HepG2 (cell line): ENCODE data around the gene MBTD1. TPM values are rescaled to one million over a fixed set of nuclear protein-coding genes. Genes with fewer than 3 reads are reported as not detected.

Experiments used
- GPN1 ChIP-seq: sonication (generic); formaldehyde crosslinking; IDR thresholded peaks from 2 replicates; pipeline ENCODE4 v1.5.1; 2020; ENCODE audit warnings: missing genetic modification reagents, borderline replicate concordance
- HOXD1 ChIP-seq: sonication (generic); formaldehyde crosslinking; IDR thresholded peaks from 2 replicates; pipeline ENCODE4 v1.5.0; 2020; ENCODE audit warnings: missing genetic modification reagents
- KLF13 ChIP-seq: sonication (generic); formaldehyde crosslinking; IDR thresholded peaks from 2 replicates; pipeline ENCODE4 v1.4.0; 2020; ENCODE audit warnings: mild to moderate bottlenecking, missing genetic modification reagents
- NRL ChIP-seq: sonication (generic); formaldehyde crosslinking; IDR thresholded peaks from 2 replicates; pipeline ENCODE4 v1.5.0; 2020; ENCODE audit warnings: missing genetic modification reagents, mild to moderate bottlenecking, moderate library complexity, borderline replicate concordance
- PAX8 ChIP-seq: sonication (generic); formaldehyde crosslinking; IDR thresholded peaks from 2 replicates; pipeline ENCODE4 v1.8.0; 2022; ENCODE audit warnings: mild to moderate bottlenecking, missing genetic modification reagents, borderline replicate concordance
- RXRB ChIP-seq: IDR thresholded peaks from 2 replicates; pipeline ENCODE4 v1.6.1; 2016; ENCODE audit warnings: borderline replicate concordance, missing genetic modification reagents, missing compliant biosample characterization
- YEATS2 ChIP-seq: sonication (generic); formaldehyde crosslinking; IDR thresholded peaks from 2 replicates; pipeline ENCODE4 v1.4.0; 2020; ENCODE audit warnings: missing genetic modification reagents, borderline replicate concordance
- ZFP90 ChIP-seq: sonication (generic); formaldehyde crosslinking; IDR thresholded peaks from 2 replicates; pipeline ENCODE4 v1.8.0; 2022; ENCODE audit warnings: missing genetic modification reagents, mild to moderate bottlenecking, inconsistent platforms, borderline replicate concordance
- ZNF263 ChIP-seq: sonication (generic); formaldehyde crosslinking; IDR thresholded peaks from 2 replicates; pipeline ENCODE4 v1.4.0; 2020; ENCODE audit warnings: missing genetic modification reagents
- ZNF589 ChIP-seq: sonication (generic); formaldehyde crosslinking; conservative IDR thresholded peaks from 2 replicates; pipeline ENCODE4 v1.8.0; 2022; ENCODE audit warnings: mild to moderate bottlenecking, moderate library complexity, missing genetic modification reagents
- polyA plus RNA-seq, 8 experiments: library from polyadenylated mRNA; depleted of rRNA in 3 of 8; stranded (reverse) in 7 of 8; unstranded in 1 of 8; fragments of >200 nt; fragmentation: Illumina TruSeq in 4 of 8; extraction: Trizol in 4 of 8; gene quantifications; 2 replicates each; pipeline versions ENCODE4 v1.2.1 to v1.2.3, GENCODE V29; 2011 to 2016; ENCODE audit warnings: low read depth in 4 of 8, missing spikeins in 1 of 8, mixed read lengths in 1 of 8; ENCODE audit not compliant: insufficient read depth in 1 of 8
- total RNA-seq, 5 experiments: library from RNA; depleted of rRNA; stranded (reverse); fragments of >200 nt; fragmentation: Illumina TruSeq; extraction: Trizol; gene quantifications; 2 replicates each; pipeline ENCODE4 v1.2.3, GENCODE V29; 2016; ENCODE audit warnings: low read depth in 1 of 5
- TF ChIP-seq, protein P1 (sequence below), 2 experiments: sonication (generic) in 1 of 2; formaldehyde crosslinking in 1 of 2; IDR thresholded peaks; 2 replicates each; pipeline versions ENCODE4 v1.6.1 to v1.9.0; 2014 to 2022; ENCODE audit warnings: antibody characterized with exemption in 1 of 2, borderline replicate concordance in 1 of 2, inconsistent platforms in 1 of 2, low read depth in 1 of 2, missing genetic modification reagents in 1 of 2
- TF ChIP-seq, protein P2 (sequence below): sonication (generic); formaldehyde crosslinking; IDR thresholded peaks from 2 replicates; pipeline ENCODE4 v1.8.1; 2023; ENCODE audit warnings: missing genetic modification reagents, mild to moderate bottlenecking, borderline replicate concordance
- TF ChIP-seq, protein P3 (sequence below): sonication (generic); formaldehyde crosslinking; IDR thresholded peaks from 2 replicates; pipeline ENCODE4 v1.9.0; 2021; ENCODE audit warnings: missing genetic modification reagents, borderline replicate concordance
- TF ChIP-seq, protein P4 (sequence below): sonication (generic); formaldehyde crosslinking; IDR thresholded peaks from 2 replicates; pipeline ENCODE4 v1.4.0; 2020; ENCODE audit warnings: missing genetic modification reagents, borderline replicate concordance

MBTD1 gene
- total and polyA plus RNA-seq, 2 of the 13 experiments (the other 11 are each of a cell fraction or from before 2014, with no cell fraction given): 20.9 TPM

DNA sequence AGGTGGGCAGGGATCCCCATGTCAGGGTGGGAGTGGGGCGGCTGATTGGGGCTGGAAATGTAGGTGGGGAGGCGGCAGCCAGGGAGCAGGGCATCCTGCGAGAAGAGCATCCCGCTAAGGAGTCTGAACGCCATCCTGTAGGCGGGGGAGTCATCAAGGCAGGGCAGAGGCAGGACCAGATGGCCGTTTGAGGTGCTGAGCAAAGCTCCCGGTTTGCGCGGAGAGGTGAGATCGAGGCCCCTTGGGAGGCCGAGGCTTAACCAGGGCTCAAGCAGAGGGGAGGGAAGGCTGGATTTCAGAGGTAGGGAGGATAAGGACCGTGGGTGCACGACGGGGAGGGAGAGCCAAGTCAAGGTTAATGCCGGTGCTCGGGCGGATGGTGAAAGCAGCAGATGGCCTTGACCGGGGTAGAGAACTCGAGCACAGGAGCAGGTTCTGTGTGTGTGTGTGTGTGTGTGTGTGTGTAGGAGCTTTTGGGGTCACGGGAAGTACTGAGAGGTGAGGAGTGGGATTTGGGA, 94.1 kb downstream of the MBTD1 start (continued):
- TF ChIP-seq, protein P1, sequence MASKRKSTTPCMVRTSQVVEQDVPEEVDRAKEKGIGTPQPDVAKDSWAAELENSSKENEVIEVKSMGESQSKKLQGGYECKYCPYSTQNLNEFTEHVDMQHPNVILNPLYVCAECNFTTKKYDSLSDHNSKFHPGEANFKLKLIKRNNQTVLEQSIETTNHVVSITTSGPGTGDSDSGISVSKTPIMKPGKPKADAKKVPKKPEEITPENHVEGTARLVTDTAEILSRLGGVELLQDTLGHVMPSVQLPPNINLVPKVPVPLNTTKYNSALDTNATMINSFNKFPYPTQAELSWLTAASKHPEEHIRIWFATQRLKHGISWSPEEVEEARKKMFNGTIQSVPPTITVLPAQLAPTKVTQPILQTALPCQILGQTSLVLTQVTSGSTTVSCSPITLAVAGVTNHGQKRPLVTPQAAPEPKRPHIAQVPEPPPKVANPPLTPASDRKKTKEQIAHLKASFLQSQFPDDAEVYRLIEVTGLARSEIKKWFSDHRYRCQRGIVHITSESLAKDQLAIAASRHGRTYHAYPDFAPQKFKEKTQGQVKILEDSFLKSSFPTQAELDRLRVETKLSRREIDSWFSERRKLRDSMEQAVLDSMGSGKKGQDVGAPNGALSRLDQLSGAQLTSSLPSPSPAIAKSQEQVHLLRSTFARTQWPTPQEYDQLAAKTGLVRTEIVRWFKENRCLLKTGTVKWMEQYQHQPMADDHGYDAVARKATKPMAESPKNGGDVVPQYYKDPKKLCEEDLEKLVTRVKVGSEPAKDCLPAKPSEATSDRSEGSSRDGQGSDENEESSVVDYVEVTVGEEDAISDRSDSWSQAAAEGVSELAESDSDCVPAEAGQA (IDR thresholded peaks at IDR 0.05; ENCODE audit: low read depth): 0 out of 2 replicates have a peak, but pooled peaks have one; percentile 32
- TF ChIP-seq, protein P1 (CRISPR knock-in tag; IDR thresholded peaks at IDR 0.05; ENCODE audit: borderline replicate concordance): no peak
- TF ChIP-seq, protein P2, sequence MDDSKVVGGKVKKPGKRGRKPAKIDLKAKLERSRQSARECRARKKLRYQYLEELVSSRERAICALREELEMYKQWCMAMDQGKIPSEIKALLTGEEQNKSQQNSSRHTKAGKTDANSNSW (CRISPR knock-in tag): no peak
- peak; percentile 82 for TF ChIP-seq NRL (CRISPR knock-in tag)
- no peak; the same call in 1 of the 2 replicates for TF ChIP-seq HOXD1 (CRISPR knock-in tag)
- no peak for TF ChIP-seq YEATS2
- TF ChIP-seq, protein P3, sequence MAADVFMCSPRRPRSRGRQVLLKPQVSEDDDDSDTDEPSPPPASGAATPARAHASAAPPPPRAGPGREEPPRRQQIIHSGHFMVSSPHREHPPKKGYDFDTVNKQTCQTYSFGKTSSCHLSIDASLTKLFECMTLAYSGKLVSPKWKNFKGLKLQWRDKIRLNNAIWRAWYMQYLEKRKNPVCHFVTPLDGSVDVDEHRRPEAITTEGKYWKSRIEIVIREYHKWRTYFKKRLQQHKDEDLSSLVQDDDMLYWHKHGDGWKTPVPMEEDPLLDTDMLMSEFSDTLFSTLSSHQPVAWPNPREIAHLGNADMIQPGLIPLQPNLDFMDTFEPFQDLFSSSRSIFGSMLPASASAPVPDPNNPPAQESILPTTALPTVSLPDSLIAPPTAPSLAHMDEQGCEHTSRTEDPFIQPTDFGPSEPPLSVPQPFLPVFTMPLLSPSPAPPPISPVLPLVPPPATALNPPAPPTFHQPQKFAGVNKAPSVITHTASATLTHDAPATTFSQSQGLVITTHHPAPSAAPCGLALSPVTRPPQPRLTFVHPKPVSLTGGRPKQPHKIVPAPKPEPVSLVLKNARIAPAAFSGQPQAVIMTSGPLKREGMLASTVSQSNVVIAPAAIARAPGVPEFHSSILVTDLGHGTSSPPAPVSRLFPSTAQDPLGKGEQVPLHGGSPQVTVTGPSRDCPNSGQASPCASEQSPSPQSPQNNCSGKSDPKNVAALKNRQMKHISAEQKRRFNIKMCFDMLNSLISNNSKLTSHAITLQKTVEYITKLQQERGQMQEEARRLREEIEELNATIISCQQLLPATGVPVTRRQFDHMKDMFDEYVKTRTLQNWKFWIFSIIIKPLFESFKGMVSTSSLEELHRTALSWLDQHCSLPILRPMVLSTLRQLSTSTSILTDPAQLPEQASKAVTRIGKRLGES (CRISPR knock-in tag): no peak
- TF ChIP-seq, protein P4, sequence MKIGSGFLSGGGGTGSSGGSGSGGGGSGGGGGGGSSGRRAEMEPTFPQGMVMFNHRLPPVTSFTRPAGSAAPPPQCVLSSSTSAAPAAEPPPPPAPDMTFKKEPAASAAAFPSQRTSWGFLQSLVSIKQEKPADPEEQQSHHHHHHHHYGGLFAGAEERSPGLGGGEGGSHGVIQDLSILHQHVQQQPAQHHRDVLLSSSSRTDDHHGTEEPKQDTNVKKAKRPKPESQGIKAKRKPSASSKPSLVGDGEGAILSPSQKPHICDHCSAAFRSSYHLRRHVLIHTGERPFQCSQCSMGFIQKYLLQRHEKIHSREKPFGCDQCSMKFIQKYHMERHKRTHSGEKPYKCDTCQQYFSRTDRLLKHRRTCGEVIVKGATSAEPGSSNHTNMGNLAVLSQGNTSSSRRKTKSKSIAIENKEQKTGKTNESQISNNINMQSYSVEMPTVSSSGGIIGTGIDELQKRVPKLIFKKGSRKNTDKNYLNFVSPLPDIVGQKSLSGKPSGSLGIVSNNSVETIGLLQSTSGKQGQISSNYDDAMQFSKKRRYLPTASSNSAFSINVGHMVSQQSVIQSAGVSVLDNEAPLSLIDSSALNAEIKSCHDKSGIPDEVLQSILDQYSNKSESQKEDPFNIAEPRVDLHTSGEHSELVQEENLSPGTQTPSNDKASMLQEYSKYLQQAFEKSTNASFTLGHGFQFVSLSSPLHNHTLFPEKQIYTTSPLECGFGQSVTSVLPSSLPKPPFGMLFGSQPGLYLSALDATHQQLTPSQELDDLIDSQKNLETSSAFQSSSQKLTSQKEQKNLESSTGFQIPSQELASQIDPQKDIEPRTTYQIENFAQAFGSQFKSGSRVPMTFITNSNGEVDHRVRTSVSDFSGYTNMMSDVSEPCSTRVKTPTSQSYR (CRISPR knock-in tag): no peak
- no peak for TF ChIP-seq ZNF263
- TF ChIP-seq PAX8: no peak
- TF ChIP-seq RXRB (CRISPR knock-in tag): no peak
- TF ChIP-seq ZNF589 (CRISPR knock-in tag): 0 out of 2 replicates have a peak, but pooled peaks have one; percentile 45
- TF ChIP-seq KLF13: peak; percentile 45
- peak; percentile 77; the same call in 1 of the 2 replicates for TF ChIP-seq ZFP90 (CRISPR knock-in tag)
- no peak for TF ChIP-seq GPN1 (CRISPR knock-in tag)
